RWPE2 (cell line): ENCODE results near the gene PECR.

ENCODE experiments used
- ATAC-seq: fragments of 200-7000 bp; cut with Tn5 transposase; 3 replicates; pipeline ENCODE4 v1.9.1; 2021; ENCODE audit warnings: low read depth
- DNase-seq: peaks from one replicate; pipeline ENCODE4 v3.0.0-alpha.2; 2020; ENCODE audit warnings: low spot score
- H3K27ac ChIP-seq: fragments of 450-650 bp; 2 replicates; pipeline ENCODE4 v1.5.1; 2017; ENCODE audit warnings: mild to moderate bottlenecking; ENCODE audit not compliant: poor library complexity, severe bottlenecking
- H3K27me3 ChIP-seq: fragments of 250-450 bp; sonication (Bioruptor Pico); 2 replicates; pipeline ENCODE4 v1.5.1; 2021; ENCODE audit warnings: mild to moderate bottlenecking, moderate library complexity; ENCODE audit not compliant: insufficient read depth, poor library complexity, severe bottlenecking
- H3K36me3 ChIP-seq: fragments of 250-450 bp; sonication (Bioruptor Pico); 2 replicates; pipeline ENCODE4 v1.5.1; 2020; ENCODE audit warnings: low read depth, mild to moderate bottlenecking, moderate library complexity
- H3K4me1 ChIP-seq: fragments of 250-450 bp; sonication (Bioruptor Pico); 2 replicates; pipeline ENCODE4 v1.5.1; 2021; ENCODE audit warnings: mild to moderate bottlenecking, moderate library complexity; ENCODE audit not compliant: insufficient read depth, poor library complexity, severe bottlenecking
- H3K4me3 ChIP-seq: fragments of 250-450 bp; sonication (Bioruptor Pico); 2 replicates; pipeline ENCODE4 v1.5.1; 2021; ENCODE audit warnings: mild to moderate bottlenecking, moderate library complexity; ENCODE audit not compliant: severe bottlenecking
- H3K9me3 ChIP-seq: fragments of 250-450 bp; sonication (Bioruptor Pico); 2 replicates; pipeline ENCODE4 v1.5.1; 2021; ENCODE audit warnings: mild to moderate bottlenecking, moderate library complexity; ENCODE audit not compliant: severe bottlenecking
- TF ChIP-seq, protein P1 (sequence below): fragments of 450-650 bp; IDR thresholded peaks from one replicate; pipeline ENCODE4 v1.5.1; 2017; ENCODE audit warnings: mild to moderate bottlenecking, moderate library complexity; ENCODE audit not compliant: poor library complexity, severe bottlenecking

Gene PECR

DNA sequence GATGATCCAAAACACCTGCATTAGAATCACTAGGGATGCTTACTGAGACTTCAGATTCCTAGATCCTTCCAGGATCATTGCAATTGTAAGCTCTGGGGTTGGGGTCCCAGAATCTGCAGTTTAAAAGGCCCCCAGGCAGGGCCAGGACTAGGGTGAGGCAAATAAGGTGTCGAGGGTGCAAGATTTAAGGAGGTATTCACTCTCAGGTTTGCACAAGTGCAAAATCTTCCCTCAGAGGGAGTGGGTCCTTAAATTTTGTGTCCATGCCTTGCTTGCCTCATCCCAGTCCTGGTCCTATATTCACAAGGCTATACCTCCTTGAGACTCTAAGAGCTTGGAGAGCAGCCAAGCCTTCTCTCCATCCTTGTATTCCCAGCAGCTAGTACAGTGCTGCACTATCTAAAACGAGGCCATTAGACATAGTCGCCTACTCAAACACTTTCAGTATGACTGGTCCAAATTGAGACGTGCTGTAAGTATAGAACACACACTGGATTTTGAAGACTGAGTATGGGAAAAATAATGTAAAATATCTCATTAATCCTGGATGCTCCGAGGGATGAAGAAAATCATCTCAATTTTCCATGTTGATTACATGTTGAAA is 36.6 kb downstream of the PECR start:
- H3K27me3 ChIP-seq: no peaks in the 10 kb centered on the region
- H3K4me3 ChIP-seq: no peak overlapping the region
- TF ChIP-seq, protein P1, sequence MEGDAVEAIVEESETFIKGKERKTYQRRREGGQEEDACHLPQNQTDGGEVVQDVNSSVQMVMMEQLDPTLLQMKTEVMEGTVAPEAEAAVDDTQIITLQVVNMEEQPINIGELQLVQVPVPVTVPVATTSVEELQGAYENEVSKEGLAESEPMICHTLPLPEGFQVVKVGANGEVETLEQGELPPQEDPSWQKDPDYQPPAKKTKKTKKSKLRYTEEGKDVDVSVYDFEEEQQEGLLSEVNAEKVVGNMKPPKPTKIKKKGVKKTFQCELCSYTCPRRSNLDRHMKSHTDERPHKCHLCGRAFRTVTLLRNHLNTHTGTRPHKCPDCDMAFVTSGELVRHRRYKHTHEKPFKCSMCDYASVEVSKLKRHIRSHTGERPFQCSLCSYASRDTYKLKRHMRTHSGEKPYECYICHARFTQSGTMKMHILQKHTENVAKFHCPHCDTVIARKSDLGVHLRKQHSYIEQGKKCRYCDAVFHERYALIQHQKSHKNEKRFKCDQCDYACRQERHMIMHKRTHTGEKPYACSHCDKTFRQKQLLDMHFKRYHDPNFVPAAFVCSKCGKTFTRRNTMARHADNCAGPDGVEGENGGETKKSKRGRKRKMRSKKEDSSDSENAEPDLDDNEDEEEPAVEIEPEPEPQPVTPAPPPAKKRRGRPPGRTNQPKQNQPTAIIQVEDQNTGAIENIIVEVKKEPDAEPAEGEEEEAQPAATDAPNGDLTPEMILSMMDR: no peak
- H3K27ac ChIP-seq: no peak overlapping the region
- H3K4me1 ChIP-seq: no peaks in the 10 kb centered on the region
- no peaks in the 10 kb centered on the region for H3K9me3 ChIP-seq
- DNase-seq (no peak), ATAC-seq (no peak)
- H3K36me3 ChIP-seq: 0 out of 2 replicates have a peak, but pooled peaks cover 4% of the 10 kb centered on the region

DNA sequence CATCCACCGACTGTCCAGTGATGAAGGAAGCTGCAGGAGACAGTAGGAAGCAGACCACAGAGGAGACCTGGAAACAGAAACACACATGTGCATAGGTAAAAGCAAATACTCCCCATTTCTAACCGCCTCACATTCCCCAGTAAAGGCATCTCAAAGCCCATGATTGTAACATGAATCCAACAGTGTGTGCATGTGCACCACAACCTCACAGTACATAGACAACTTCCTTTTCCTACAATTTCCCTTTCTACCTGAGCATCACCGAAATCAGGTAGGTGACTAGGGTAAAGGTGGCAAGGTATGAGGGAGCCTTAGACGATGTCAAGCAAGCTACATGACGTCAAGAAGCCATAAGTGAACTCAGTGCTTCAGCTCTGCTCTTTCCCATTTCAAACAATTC is 37.7 kb downstream of the PECR start:
- TF ChIP-seq, protein P1: no peak
- ATAC-seq: no peak

DNA sequence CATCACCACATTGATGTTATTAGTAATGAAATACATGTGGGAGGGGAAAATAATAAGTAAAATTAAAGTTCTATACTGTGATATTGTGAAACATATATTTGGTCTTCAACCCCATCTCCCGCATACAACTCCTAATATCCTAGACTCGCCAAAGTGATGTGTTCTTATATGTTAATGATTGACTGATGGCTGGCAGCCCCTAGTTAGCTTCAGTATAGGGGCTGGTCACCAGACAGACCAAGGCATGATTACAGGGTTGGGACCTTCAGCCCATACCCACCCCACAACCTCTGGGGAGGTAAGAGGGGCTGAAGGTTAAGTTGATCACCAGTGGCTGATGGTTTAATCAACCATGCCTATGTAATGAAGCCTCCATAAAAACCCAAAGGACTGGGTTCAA is 40.2 kb downstream of the PECR start:
- ATAC-seq (no peak), DNase-seq (no peak)
- H3K4me3 ChIP-seq: no peak overlapping the region
- H3K27me3 ChIP-seq: no peaks in the 10 kb centered on the region
- no peak overlapping the region for H3K27ac ChIP-seq
- H3K4me1 ChIP-seq: no peaks in the 10 kb centered on the region
- H3K9me3 ChIP-seq: no peaks in the 10 kb centered on the region
- TF ChIP-seq, protein P1: no peak
- H3K36me3 ChIP-seq: 0 out of 2 replicates have a peak, but pooled peaks cover 3% of the 10 kb centered on the region

More for the DNA sequence above, 37.7 kb downstream of the PECR start:
- no peaks in the 10 kb centered on the region for H3K9me3 ChIP-seq
- no peaks in the 10 kb centered on the region for H3K27me3 ChIP-seq
- no peaks in the 10 kb centered on the region for H3K4me1 ChIP-seq
- no peak for DNase-seq
- 0 out of 2 replicates have a peak, but pooled peaks cover 4% of the 10 kb centered on the region for H3K36me3 ChIP-seq
- H3K27ac ChIP-seq: no peak overlapping the region
- H3K4me3 ChIP-seq: no peak overlapping the region

DNA sequence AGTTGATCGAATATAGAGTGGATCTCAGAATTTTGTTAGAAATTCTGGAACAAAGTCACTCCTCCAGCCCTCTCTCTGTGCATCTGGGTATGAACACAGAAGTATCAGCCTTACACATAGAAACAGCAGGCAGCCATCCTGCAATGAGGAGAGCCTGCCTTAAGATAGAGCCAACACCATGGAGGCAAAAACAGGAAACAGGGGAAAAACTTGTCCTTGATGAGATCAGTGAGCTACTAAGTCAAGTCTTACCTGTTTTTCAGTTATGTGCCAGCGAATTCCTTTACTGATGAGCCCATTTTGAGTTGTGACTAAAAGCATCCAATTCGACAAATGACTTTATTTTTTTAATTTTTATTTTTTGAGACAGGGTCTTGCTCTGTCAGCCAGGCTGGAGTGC is 41.7 kb downstream of the PECR start:
- H3K4me1 ChIP-seq: no peaks in the 10 kb centered on the region
- no peak for ATAC-seq
- 0 out of 2 replicates have a peak, but pooled peaks cover 3% of the 10 kb centered on the region for H3K36me3 ChIP-seq
- H3K27me3 ChIP-seq: no peaks in the 10 kb centered on the region
- H3K4me3 ChIP-seq: no peak overlapping the region
- DNase-seq: no peak
- no peak overlapping the region for H3K27ac ChIP-seq
- TF ChIP-seq, protein P1: no peak
- no peaks in the 10 kb centered on the region for H3K9me3 ChIP-seq

DNA sequence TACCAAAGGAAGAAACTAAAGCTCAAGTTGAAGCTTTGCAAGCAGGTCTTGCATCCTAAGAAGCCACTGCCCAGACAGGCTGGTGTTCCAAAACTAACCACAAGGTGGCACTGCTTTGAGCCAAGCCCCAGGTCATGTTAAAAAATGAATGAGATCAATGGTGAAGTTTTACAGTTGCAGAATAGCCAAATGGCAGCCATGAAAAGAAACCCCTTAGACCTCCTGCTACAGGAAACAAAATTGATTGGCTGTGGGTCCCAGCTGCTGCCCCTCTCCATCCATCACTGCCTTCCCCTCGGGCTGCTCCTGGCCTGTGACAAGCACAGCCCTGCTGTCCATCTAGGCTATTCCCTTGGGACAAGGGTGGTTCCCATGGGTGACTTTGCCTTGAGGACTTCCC is 47.5 kb downstream of the PECR start:
- H3K27ac ChIP-seq: no peak overlapping the region
- ATAC-seq (peak; percentile 47; the same call in 1 of the 3 replicates), DNase-seq (no peak)

More for the DNA sequence above, 47.5 kb downstream of the PECR start:
- TF ChIP-seq, protein P1: peak; percentile 91
- Histone ChIP-seq H3K4me3 (no peak overlapping the region), H3K27me3 (no peaks in the 10 kb centered on the region), H3K4me1 (peaks cover 7% of the 10 kb centered on the region), H3K9me3 (no peaks in the 10 kb centered on the region), H3K36me3 (peaks cover 6% of the 10 kb centered on the region; the same call in 1 of the 2 replicates)
